ENCODE data around the gene HSD3B1.
"Not testable (repeated sequence)": the region's sequence is repeated elsewhere in the genome, so short reads cannot be mapped to it uniquely, and the experiment has no call there.

HSD3B1 gene

DNA sequence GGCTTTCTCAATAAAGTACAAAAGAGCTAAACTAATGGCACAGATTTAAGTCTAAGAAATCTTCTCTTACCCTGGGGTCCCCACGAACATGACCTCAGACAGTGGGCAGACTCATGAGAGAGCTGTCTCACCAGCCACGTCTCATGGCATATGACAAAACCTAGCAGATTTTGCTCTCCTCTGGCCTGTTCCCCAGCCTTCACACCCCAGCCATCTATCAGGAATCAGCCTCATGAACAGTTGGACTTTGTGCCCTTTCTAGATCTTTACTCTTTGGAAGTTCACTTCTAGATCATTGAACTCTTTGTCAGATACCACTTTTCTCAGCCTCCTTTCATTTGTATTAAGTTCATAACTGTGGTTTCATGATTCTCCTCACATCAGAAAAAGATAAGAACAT is 14.2 kb upstream of the HSD3B1 start:
- no peak for DNase-seq

DNA sequence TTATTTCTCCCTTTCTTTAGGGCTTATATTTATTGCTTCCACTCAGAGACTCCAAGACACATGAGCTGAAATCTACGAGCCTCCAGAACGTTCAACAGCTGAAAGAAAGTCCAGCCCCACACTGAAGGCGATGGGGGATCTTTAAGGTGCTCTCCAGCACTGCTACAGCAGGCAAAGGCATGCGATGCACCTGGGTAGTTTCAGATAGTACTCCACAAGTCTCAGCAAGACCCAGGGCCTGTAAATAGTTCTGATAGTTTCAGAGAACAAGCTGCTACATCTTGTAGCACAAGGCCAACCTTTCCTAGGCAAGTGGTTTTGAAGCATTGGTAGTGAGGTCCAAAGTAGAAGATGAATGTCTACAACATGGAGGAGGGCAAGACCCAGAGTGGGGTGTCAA is 2.2 kb upstream of the HSD3B1 start:
- no peak for DNase-seq

- DNase-seq, result no peak
These were observed 3.0 kb downstream of the HSD3B1 start for GRCh38 chr1:119510046-119510445.

- DNase-seq, result no peak
These were observed 8.2 kb downstream of the HSD3B1 start for GRCh38 chr1:119515221-119515620.

GRCh38 chr1:119516247-119516646 is 9.2 kb downstream of the HSD3B1 start:
- no peak for DNase-seq

DNA sequence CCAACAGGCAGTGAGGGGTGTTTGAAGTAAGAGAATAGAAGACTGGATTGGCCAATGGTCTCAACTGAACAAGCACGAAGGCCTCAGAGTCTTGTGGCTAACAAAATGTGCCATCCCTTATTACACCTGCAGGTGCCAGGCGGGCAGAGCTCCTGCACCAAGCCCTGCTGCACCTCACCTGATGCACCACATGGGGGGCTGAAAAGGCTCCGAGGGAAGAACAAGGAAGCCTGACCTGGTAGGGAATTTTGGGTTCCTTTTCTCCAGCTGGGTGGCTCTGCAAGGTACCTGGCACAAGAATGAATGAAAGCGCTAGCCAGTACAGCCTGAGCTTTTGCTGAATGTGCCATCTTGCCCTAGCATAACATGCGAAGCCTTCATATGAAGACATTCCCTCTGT is 9.7 kb downstream of the HSD3B1 start:
- peak in 1 of 2 experiments; percentile 0 for DNase-seq

GRCh38 chr1:119517667-119518066 is 10.7 kb downstream of the HSD3B1 start:
- not testable (repeated sequence) for DNase-seq

DNA sequence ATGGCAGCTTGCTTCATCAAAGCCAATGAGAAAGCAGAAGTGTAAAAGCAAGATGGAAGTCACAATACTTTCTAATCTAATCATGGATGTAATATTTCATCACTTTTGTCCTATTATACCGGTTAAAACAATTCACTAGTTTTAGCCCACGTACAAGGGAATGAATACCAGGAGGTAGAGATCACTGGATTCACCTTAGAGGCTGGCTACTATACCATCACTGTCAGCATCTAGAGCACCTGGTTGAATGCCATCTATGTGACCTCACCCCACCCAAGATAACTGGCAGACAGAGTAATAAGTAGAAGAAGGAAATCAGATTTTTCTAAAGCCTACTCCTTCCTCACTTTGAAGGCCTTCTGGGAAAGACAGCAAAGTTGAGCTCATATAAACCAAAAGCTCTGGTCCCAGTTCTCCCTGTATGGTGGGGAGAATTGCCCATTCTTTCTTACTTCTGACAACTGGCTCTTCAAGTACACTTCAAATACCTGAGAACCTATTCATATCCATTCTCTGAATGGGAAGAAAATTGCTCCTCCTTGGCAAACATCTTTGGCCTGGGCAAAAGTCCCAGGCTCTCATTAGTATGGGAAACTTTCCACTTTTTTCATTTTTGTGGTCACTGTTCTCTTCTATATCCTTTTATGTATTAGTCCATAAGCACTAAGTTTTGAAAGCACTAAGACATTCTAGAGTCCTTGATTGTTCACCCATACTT is 24.8 kb downstream of the HSD3B1 start:
- no peak for DNase-seq

DNA sequence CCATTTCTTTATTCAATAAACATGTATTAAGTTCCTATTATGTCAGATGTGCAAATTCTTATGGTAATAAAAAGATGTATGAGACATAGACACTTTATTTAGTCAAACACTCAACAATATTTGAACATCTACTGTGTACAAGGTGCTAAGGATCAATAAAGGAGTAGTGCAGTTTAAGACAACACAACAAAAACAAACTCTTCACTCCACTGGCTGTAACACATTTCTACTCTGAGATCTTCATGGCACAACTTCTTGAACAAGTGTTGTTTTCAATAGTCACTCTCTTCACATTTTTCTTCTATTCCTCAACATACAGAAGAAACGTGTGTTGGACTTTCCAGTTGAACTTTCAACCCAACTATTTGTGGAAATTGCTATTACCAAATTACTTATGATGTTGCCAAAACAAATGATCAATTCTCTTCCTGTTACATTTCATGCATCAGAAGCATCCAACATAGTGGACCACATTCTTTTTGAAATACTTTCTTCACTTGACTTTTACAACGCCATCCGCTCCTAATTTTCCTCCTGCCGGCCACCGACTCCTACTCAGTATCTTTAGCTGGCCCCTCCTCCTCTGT is 25.4 kb downstream of the HSD3B1 start:
- no peak for DNase-seq

GRCh38 chr1:119535381-119535780 is 28.4 kb downstream of the HSD3B1 start:
- no peak for DNase-seq

DNA sequence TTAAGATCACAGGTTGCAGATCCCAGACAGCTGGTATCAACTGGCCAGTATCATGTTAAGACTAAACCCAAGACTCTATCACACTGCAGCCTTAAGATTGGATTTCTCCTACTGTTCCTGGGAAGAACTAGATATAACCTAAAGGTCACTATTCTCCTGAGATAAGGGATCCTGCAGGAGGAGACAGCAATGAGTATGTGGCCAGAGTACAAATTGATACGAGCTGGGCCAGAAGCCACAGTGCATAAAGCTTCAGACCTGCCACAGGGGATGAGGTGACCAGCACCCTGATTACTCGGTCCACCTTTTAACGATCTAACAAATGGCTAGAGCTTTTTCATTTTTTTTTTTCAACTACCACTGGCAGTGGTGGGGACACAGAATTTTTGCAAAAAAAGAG is 31.0 kb downstream of the HSD3B1 start:
- DNase-seq, result no peak

DNA sequence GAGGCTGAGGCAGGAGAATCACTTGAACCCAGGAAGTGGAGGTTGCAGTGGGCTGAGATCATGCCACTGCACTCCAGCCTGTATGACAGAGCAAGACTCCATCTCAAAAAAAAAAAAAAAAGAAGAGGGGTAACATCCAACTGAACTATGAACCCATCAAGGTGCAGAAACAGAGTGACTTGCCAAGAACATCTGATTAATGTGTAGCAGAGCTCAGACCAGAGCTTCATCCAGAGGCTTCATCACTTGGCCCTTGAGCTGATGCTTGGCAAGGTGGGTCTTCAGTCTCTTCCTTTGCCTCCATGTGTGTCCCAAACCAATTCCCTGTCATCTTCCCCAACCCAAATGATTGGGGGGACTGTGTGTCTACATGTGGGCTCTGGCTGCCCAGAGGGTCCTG is 32.6 kb downstream of the HSD3B1 start:
- no peak for DNase-seq

DNA sequence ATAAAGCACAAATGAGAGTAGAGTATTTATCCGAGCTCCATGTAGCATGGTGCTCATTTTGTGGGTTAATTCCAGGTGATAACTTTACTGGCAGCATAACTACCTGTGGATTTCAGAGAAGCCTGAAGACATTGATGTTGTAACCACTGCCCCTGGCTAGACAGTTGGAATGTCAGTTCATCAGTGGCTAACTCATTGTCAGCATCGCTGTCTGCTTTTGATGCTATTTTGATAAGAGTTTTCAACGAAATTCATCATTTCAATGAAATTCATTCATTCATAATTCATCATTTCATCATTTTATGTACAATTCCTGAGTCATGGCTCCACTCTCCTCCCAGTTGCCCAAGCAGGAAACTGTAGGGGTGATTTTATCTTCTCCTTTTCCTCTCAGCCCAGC is 34.4 kb downstream of the HSD3B1 start:
- no peak for DNase-seq

- DNase-seq, result no peak
These were observed 35.5 kb downstream of the HSD3B1 start for GRCh38 chr1:119542492-119542946.

- peak; percentile 16 to 21 for DNase-seq
These were observed 37.3 kb downstream of the HSD3B1 start for GRCh38 chr1:119544165-119544762.

GRCh38 chr1:119546641-119547040 is 39.6 kb downstream of the HSD3B1 start:
- DNase-seq, result no peak

DNA sequence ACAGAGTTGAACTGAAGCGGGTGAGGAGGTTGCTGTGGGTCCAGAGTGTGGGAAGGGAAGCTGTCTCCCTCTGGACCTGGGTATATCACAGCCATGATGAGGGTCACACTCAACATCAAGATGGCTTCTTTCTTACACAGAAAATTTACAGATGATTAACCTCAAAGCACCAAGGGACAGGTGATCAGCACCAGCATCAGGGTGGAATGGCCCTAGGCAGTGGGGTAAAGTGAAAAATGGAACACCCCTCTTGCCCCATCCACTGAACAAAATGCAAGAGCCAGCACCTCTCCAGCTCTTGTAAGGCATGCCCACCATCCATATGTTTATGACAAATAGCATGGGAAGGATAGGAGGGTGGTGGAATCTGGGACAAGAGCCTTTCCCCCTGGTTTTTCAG is 40.3 kb downstream of the HSD3B1 start:
- no peak for DNase-seq

DNA sequence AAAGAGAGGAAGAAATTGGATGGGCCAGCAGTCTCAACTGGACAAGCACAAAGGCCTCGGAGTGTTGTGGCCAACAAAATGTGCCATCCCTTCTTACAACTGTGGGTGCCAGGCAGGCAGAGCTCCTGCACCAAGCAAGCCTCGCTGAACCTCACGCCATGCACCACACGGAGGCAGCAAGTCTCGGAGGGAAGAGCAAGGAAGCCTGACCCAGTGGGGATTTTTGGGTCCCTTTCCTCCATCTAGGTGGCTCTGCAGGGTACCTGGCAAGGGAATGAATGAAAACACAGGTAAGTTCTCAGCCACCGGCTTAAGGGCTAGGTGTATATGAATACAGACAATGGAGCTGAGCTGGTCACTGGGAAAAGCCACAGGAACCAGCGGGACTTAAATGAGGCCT is 40.8 kb downstream of the HSD3B1 start:
- no peak for DNase-seq

DNA sequence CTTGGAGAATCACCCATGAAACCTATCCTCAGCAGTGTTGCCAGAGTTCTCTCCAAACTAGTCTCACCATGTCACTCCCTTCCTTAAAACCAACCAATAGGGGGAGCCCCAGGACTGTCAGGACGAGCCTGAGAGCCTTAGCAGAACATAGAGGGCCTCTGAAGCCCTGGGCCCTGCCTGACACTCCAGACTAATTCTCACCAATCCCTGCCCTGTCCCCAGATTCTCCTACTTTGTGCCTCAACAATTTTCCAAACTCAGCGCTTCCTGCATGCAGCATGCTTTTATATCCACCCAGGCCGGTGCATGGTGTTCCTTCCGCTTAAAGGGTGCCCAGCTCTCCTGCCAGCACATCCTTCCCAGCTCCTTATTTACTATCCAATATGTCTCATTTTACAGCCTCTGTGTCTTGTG is 42.7 kb downstream of the HSD3B1 start:
- peak; percentile 80 to 83 for DNase-seq

DNA sequence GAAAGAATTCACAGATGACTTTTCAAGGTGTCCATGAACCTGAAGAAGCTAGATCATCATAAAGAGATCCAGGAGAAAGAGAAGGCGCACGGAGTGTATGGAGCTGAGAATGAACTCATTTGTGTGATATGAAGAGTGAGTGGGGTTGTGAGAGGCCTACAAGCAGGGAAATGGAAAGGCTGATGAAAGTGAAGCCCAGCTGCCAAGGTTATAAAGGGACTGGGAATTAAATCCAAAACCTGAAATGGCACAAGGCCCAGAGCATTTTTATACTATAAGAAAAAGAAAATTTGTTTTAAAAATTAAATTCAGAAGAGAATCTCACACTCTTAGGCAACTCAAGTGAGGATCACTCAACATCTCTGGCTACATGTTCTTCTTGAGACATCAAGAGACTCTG is 43.4 kb downstream of the HSD3B1 start:
- DNase-seq, result no peak

DNA sequence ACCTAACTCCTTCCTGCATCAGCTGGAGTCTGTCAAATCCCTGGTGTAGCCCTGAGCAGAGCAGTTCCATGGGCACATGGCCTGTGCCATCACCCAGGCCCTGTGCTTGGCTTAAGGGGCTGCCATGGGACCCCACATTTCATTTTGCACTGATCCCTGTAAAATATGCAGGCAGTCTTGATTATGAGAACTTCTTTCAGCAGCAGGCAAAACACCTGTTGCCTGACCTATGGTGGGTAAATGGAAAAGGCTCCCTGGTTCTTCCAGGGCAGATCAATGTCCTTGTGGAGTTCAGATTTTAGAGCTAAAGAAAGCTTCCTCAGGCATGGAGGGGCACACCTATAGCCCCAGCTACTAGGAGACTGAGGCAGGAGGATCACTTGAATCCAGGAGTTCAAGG is 44.2 kb downstream of the HSD3B1 start:
- DNase-seq, result no peak

GRCh38 chr1:119552656-119553055 is 45.6 kb downstream of the HSD3B1 start:
- not testable (repeated sequence) for DNase-seq

DNA sequence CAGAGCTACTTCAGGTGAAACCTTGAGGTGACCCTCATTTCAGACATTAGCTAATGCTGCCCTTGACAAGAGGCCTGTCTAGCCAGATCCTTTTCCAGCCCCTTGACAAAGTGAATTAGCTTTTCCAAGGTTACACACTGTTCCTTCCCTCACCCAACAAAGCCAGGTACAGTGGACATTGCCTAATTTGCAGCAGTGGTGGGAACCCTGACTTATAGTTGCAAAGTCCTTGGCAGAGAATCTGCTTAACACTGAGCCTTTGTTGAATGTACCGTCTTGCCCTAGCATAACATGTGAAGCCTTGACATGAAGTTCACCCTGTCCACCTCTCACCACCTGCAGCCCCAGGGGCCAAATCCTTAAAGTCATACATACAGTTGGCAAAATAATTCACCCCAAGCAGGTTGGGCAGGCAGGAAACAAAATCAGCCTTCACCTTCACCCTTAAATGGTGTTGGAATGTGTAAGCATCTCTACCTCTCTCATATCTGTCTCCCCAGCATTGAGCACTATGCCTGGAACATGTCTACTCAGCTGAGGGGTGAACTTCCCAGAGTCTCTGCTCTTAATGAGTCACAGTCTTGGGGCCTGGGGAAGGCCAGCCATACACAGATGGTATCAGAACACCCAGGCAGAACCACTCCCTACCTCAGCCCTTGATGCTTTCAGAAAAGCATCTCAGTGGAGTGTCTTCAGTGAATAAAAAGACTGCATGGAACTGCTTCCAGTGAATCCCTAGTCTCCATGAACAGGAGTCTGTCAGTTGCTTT is 46.5 kb downstream of the HSD3B1 start:
- DNase-seq, result not testable (repeated sequence)

DNA sequence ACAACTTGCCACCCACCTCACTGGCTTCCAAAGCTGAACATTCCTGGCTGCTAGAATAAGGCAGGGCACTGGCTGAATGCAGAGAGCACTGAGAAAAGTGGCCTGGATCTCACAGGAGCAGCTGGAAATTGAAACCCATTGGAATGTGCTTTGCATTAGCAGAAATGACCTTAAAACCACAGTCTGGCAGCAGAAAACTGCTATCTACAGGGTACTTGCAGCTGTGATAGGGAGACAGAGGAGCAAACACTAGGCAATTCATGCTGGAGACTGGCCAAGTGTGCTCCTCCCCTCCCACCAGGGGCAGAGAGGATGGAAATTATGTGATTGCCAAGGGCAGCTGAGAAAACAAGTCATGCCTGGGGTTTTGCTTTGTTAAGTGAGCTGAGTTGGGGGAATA is 47.2 kb downstream of the HSD3B1 start:
- peak; percentile 85 to 93 for DNase-seq

All from SHP77 (cell line).